B cell (primary cell): Measurements from ENCODE around the gene ARHGEF26.

ENCODE experiments used
- EZH2 ChIP-seq: IDR thresholded peaks from 2 replicates; pipeline ENCODE4 v1.6.1; 2012; ENCODE audit warnings: borderline replicate concordance, low read depth, mild to moderate bottlenecking, moderate library complexity, low read length; ENCODE audit not compliant: insufficient read depth, poor library complexity, severe bottlenecking
- TF ChIP-seq, protein P1 (sequence below): fragments of 200-600 bp; IDR thresholded peaks from one replicate; pipeline ENCODE4 v1.8.0; 2022; ENCODE audit warnings: antibody characterized with exemption, mild to moderate bottlenecking

GRCh38 chr3:154241496-154241895 lies 120.3 kb downstream of the ARHGEF26 start:
- TF ChIP-seq, protein P1, sequence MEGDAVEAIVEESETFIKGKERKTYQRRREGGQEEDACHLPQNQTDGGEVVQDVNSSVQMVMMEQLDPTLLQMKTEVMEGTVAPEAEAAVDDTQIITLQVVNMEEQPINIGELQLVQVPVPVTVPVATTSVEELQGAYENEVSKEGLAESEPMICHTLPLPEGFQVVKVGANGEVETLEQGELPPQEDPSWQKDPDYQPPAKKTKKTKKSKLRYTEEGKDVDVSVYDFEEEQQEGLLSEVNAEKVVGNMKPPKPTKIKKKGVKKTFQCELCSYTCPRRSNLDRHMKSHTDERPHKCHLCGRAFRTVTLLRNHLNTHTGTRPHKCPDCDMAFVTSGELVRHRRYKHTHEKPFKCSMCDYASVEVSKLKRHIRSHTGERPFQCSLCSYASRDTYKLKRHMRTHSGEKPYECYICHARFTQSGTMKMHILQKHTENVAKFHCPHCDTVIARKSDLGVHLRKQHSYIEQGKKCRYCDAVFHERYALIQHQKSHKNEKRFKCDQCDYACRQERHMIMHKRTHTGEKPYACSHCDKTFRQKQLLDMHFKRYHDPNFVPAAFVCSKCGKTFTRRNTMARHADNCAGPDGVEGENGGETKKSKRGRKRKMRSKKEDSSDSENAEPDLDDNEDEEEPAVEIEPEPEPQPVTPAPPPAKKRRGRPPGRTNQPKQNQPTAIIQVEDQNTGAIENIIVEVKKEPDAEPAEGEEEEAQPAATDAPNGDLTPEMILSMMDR, result no peak
- no peak for TF ChIP-seq EZH2
